ENCODE data around the gene RRAS2. TPM values are rescaled to one million over a fixed set of nuclear protein-coding genes. Genes with fewer than 3 reads are reported as not detected.
A peak's percentile ranks its signal among the peaks of the same experiment; 100 is the strongest.
"Not testable (repeated sequence)": the region's sequence is repeated elsewhere in the genome, so short reads cannot be mapped to it uniquely, and the experiment has no call there.

RRAS2 gene
- 10 to 100 TPM; 41.4 to 43.7 TPM for total RNA-seq

DNA sequence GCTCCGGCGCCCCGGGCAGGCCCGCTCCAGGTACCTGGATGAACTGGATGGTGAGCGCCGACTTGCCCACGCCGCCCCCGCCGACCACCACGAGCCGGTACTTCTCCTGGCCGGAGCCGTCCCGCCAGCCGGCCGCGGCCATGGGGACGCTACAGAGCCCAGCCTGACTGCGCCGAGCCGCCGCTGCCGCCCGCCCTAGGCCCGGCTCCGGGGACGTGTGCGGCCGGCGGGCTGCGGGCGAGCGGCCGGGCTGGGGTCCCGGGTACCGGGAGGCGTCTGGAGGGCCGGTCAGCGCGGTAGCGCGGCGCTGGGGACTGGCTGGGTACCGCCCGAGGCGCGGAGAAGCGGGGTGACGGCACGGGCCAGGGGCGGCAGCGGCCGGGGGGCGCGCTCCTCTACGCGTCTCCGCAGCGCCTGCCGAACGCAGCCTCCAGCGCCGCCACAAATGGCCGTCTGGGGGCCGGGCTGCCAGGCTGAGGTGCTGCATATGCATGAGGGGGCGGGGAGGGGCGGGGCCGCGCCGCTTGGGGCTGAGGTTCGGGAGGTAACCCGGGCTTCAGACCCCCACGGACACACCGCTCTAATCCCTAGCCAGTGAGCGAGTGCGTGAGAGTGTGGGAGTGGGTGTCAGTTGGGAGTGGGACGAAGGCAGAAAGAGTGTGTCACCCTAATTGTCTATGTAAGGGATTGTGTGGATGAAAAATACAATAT, at the start of gene RRAS2:
Gene RRAS2 (minus strand): TSS at position 455 of the 711 bp plus-strand sequence. CDS start 313 bp downstream, at position 142.
- DNase-seq = peak; percentile 79
- Mint-ChIP-seq H3K27me3 (peaks cover 5% of the 10 kb centered on the region), H3K4me3 (peak within 1 kb of the TSS; percentile 93), H3K4me1 (peaks cover 55% of the 10 kb centered on the region), H3K36me3 (ENCODE audit: low read depth) (peaks cover 19% of the 10 kb centered on the region), H3K9me3 (no peaks in the 10 kb centered on the region), H3K27ac (peak within 1 kb of the TSS; percentile 92)
- ChIA-PET CTCF (interaction anchor here (0.7 kb wide), 1 partner anchor 12 kb away, joined by 3 read pairs; no protein-coding TSS in a partner anchor), POLR2A (no interaction called here)

DNA sequence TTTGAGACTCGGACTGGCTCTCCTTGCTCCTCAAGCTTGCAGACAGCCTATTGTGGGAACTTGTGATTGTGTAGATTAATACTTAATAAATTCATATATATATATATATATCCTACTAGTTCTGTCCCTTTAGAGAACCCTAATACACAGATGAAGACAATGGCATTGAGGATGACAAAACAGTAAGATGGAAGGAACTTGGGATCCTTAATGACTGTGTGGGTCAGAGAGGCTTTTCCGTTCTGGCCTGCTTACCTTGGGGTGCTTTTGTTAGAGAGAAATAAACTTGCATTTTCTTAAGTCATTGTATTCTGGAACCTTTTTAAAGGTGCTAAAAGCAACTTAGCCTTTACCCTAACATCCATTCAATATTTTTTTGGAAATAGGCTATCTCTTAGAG, 49.6 kb upstream of the RRAS2 start:
- Mint-ChIP-seq H3K27me3 (no peaks in the 10 kb centered on the region), H3K36me3 (ENCODE audit: low read depth) (peaks cover 3% of the 10 kb centered on the region), H3K9me3 (peaks cover 4% of the 10 kb centered on the region), H3K4me1 (peaks cover 35% of the 10 kb centered on the region), H3K4me3 (no peak overlapping the region), H3K27ac (no peak overlapping the region)
- ChIA-PET CTCF (no interaction called here), POLR2A (no interaction called here)
- DNase-seq = no peak

DNA sequence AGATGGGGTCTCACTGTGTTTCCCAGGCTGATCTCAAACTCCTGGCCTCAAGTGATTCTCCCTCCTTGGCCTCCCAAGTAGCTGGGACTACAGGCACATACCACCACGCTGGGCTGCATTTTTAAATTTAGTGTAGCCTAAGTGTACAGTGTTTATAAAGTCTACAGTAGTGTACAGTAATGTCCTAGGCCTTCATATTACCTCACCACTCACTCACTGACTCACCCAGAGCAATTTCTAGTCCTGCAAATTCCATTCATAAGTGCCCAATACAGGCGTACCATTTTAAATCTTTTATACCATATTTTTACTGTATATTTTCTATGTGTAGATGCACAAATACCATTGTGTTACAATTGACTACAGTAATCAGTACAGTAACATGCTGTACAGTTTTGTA, 47.1 kb upstream of the RRAS2 start:
- H3K9me3 Mint-ChIP-seq; H3K27ac Mint-ChIP-seq; H3K4me3 Mint-ChIP-seq; H3K36me3 Mint-ChIP-seq (ENCODE audit: low read depth); H3K27me3 Mint-ChIP-seq; DNase-seq; POLR2A ChIA-PET: not testable (repeated sequence)
- CTCF ChIA-PET = interaction anchor here (1.1 kb wide), 1 partner anchor 13 kb away, joined by 6 read pairs; no protein-coding TSS in a partner anchor
- peaks cover 17% of the 10 kb centered on the region for H3K4me1 Mint-ChIP-seq

DNA sequence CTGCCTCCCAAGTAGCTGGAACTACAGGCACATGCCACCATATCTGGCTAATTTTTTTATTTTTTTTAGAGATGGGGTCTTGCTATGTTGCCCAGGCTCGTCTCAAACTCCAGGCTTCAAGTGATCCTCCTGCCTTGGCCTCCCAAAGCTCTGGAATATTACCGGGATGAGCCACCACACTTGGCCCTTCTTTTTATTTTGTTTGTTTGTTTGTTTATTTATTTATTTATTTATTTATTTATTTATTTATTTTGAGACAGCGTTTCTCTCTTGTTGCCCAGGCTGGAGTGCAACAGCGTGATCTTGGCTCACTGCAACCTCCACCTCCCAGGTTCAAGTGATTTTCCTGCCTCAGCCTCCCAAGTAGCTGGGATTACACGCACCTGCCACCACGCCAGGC, 44.5 kb upstream of the RRAS2 start:
- H3K4me3 Mint-ChIP-seq; H3K4me1 Mint-ChIP-seq; POLR2A ChIA-PET; H3K36me3 Mint-ChIP-seq (ENCODE audit: low read depth); H3K27ac Mint-ChIP-seq; H3K9me3 Mint-ChIP-seq; DNase-seq: not testable (repeated sequence)
- peaks cover 16% of the 10 kb centered on the region for H3K27me3 Mint-ChIP-seq
- CTCF ChIA-PET = interaction anchor here (0.8 kb wide), 1 partner anchor 11 kb away, joined by 3 read pairs; no protein-coding TSS in a partner anchor

DNA sequence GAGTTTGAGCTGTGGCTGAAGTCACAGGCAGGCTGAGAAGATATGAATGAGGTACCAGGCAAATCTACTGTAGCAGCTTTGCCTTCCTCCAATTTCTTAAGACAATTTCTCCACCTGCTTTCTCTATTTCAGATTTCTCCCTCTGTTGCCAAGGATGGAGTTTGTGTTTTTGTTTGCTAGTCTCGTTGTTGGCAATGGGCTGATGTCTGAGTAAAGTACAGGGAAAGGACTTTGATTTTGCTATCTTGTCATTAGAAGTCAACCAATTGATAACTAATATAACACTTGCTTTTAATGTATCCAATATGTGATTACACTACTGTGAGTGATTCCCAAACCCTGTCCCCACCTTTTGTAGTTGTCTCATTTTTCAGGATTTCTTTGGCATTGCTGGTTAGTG, 40.1 kb upstream of the RRAS2 start:
- Mint-ChIP-seq H3K27ac (no peak overlapping the region), H3K27me3 (peaks cover 27% of the 10 kb centered on the region), H3K9me3 (no peaks in the 10 kb centered on the region), H3K36me3 (ENCODE audit: low read depth) (no peaks in the 10 kb centered on the region), H3K4me3 (no peak overlapping the region), H3K4me1 (peaks cover 1% of the 10 kb centered on the region)
- POLR2A ChIA-PET = no interaction called here
- no peak for DNase-seq
- CTCF ChIA-PET = interaction anchor here (1.6 kb wide), 1 partner anchor 14 kb away, joined by 5 read pairs; no protein-coding TSS in a partner anchor

DNA sequence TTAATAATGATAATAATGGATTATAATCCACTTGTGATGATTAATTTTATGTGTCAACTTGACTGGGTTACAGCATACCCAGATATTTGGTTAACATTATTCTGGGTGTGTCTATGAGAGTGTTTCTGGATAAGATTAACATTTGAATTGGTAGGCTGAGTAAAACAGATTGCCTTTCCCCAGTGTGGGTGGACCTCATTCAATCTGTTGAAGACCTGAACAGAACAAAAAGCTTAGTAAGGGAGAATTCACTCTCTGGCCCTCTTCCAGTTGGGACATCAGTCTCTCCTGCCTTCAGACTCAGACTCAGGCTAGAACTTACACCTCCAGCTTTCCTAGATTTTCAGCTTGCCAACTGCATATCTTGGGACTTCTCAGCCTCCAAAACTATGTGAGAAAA, 37.3 kb upstream of the RRAS2 start:
- Mint-ChIP-seq H3K27ac (no peak overlapping the region), H3K36me3 (ENCODE audit: low read depth) (no peaks in the 10 kb centered on the region), H3K27me3 (peaks cover 26% of the 10 kb centered on the region), H3K9me3 (no peaks in the 10 kb centered on the region), H3K4me1 (peaks cover 5% of the 10 kb centered on the region), H3K4me3 (no peak overlapping the region)
- POLR2A ChIA-PET = no interaction called here
- no peak for DNase-seq
- CTCF ChIA-PET = interaction anchor here (0.9 kb wide), 1 partner anchor 17 kb away, joined by 3 read pairs; no protein-coding TSS in a partner anchor

DNA sequence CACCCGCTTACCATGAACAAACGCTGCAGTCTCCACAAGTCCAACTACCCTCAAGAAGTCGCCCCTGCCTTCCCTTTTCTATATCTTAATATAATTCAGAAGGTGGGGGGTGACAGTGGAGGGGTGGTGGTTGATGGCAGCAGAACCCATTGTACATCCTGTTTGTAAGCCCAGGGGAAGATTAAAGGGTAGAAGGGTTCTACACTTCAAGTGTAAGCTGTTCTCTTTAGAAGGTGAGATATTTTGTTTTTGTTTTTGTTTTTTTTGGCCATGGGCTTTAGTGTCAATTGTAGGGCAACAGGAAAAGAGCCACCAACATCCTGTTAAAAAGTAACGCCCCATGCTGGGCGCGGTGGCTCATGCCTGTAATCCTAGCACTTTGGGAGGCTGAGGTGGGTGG, 34.9 kb upstream of the RRAS2 start:
- POLR2A ChIA-PET = no interaction called here
- CTCF ChIA-PET = interaction anchor here (1.2 kb wide), 1 partner anchor 46 kb away, joined by 3 read pairs; no protein-coding TSS in a partner anchor
- H3K36me3 Mint-ChIP-seq (ENCODE audit: low read depth) = no peaks in the 10 kb centered on the region
- peaks cover 5% of the 10 kb centered on the region for H3K4me1 Mint-ChIP-seq
- no peak for DNase-seq
- no peaks in the 10 kb centered on the region for H3K9me3 Mint-ChIP-seq
- peak overlapping the region; percentile 47 for H3K27ac Mint-ChIP-seq
- no peak overlapping the region for H3K4me3 Mint-ChIP-seq
- H3K27me3 Mint-ChIP-seq = peaks cover 26% of the 10 kb centered on the region

DNA sequence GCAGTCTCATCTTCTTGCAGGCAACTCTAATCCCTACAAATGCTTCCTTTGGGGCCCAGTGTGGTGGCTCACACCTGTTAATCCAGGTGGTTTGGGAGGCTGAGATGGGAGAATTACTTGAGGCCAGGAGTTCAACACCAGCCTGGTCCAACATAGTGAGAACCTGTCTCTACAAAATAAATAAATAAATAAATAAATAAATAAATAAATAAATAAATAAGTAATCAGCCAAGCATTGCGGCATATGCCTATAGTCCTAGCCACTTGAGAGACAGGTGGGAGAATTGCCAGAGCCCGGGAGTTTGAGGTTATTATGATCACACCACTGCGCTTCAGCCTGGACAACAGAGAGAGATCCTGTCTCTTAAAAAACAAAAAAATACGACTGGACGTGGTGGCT, 34.1 kb upstream of the RRAS2 start:
- peaks cover 24% of the 10 kb centered on the region for H3K27me3 Mint-ChIP-seq
- H3K4me1 Mint-ChIP-seq = peaks cover 5% of the 10 kb centered on the region
- H3K36me3 Mint-ChIP-seq (ENCODE audit: low read depth) = no peaks in the 10 kb centered on the region
- H3K9me3 Mint-ChIP-seq = no peaks in the 10 kb centered on the region
- H3K4me3 Mint-ChIP-seq = no peak overlapping the region
- DNase-seq = no peak
- H3K27ac Mint-ChIP-seq = no peak overlapping the region
- POLR2A ChIA-PET = no interaction called here
- CTCF ChIA-PET = no interaction called here

DNA sequence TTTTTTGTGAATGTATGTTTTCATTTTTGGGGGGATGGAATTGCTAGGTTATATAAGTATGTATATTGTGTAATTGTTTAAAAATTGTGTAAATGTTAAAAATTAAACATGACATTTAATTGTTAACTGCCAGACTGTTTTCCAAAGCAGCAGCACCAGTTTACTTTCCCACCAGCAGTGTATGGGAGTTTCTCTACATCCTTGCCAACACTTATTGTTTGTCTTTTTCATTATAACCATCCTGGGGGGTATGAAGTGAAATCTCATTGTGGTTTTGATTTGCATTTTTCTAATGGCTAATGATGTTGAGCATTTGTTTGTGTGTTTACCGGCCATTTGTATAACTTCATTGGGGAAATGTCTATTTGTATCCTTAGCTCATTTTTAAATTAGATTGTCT, 31.7 kb upstream of the RRAS2 start:
- peaks cover 5% of the 10 kb centered on the region for H3K4me1 Mint-ChIP-seq
- H3K27ac Mint-ChIP-seq = no peak overlapping the region
- H3K4me3 Mint-ChIP-seq = no peak overlapping the region
- H3K27me3 Mint-ChIP-seq = peaks cover 26% of the 10 kb centered on the region
- no peak for DNase-seq
- no peaks in the 10 kb centered on the region for H3K9me3 Mint-ChIP-seq
- no peaks in the 10 kb centered on the region for H3K36me3 Mint-ChIP-seq (ENCODE audit: low read depth)
- CTCF ChIA-PET = interaction anchor here (0.6 to 0.9 kb wide), 2 partner anchors 13 to 108 kb away, joined by 4 read pairs; no protein-coding TSS in a partner anchor
- POLR2A ChIA-PET = no interaction called here

DNA sequence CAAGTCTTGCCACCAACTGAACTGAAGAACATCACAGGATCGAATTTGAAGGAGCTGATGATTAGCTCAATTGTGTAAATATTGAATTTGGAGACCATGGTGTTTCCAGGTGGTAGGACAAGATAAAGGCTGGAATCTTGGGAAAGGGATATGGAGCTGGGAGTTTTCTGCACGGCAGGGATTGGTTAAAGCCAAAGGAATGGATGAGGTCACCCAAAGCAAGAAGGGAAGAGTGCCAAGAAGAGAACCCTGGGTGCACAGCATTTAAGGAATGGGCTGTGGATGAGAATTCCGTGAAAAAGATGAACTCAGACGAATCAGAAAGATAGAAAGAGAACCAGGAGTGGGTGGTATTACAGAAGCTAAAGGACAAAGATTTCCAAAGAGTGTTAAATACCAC, 29.4 kb upstream of the RRAS2 start:
- ChIA-PET CTCF (interaction anchor here (0.6 to 1.3 kb wide), 4 partner anchors 12 to 80 kb away, joined by 3 to 4 read pairs (median 3); no protein-coding TSS in a partner anchor), POLR2A (no interaction called here)
- DNase-seq = no peak
- no peak overlapping the region for H3K4me3 Mint-ChIP-seq
- no peak overlapping the region for H3K27ac Mint-ChIP-seq
- H3K36me3 Mint-ChIP-seq (ENCODE audit: low read depth) = no peaks in the 10 kb centered on the region
- no peaks in the 10 kb centered on the region for H3K4me1 Mint-ChIP-seq
- peaks cover 26% of the 10 kb centered on the region for H3K27me3 Mint-ChIP-seq
- H3K9me3 Mint-ChIP-seq = no peaks in the 10 kb centered on the region

DNA sequence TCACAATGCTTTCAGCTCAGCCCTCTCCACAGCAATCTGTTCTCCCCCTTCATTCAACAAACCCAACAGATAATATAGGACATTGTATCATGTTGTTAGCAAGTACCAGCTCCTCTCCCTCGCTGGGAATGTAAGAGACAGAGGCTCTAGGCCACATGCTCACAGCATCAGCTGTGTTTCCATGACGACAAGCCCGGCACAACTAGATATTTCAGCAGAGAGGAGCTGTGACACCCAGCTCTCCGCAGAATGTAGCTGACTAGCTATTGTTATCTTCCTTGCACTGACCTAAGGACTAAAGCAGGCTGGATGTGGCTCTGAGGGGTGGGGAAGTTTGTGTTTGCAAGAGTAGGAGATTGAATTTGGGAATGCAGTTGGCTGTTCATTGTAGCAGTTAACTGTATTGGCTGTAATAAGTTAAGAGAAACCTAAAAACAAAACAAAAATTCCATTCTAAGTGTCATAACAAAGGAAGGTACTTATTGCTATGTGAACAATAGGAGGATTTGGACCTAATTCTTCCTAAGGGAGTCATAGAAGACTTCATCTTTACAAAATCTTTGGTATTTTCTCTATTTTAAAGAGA, 28.0 kb upstream of the RRAS2 start:
- Mint-ChIP-seq H3K9me3 (no peaks in the 10 kb centered on the region), H3K4me1 (no peaks in the 10 kb centered on the region), H3K36me3 (ENCODE audit: low read depth) (no peaks in the 10 kb centered on the region), H3K27ac (no peak overlapping the region), H3K27me3 (peaks cover 32% of the 10 kb centered on the region), H3K4me3 (no peak overlapping the region)
- ChIA-PET POLR2A (no interaction called here), CTCF (interaction anchor here (1.0 kb wide), 2 partner anchors 13 to 14 kb away, joined by 3 read pairs; no protein-coding TSS in a partner anchor)
- DNase-seq = no peak

DNA sequence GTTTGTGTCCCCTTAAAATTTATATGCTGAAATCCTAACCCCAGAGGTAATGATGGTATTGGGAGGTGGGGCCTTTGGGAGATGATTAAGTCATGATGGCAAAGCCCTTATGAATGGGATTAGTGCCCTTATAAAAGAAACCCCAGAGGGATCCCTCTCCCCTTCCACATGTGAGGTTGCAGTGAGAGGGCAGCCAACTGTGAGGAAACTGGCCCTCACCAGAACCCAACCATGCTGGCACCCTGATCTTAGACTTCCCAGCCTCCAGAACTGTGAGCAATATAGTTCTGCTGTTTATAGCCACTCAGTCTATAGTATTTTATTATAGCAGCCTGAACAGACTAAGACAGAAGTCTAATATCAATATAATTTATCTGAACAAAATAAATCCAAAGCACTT, 27.1 kb upstream of the RRAS2 start:
- Mint-ChIP-seq H3K4me1 (peaks cover 4% of the 10 kb centered on the region), H3K27me3 (peaks cover 35% of the 10 kb centered on the region), H3K36me3 (ENCODE audit: low read depth) (no peaks in the 10 kb centered on the region), H3K27ac (no peak overlapping the region), H3K4me3 (no peak overlapping the region), H3K9me3 (no peaks in the 10 kb centered on the region)
- no peak for DNase-seq
- CTCF ChIA-PET = no interaction called here
- POLR2A ChIA-PET = no interaction called here

DNA sequence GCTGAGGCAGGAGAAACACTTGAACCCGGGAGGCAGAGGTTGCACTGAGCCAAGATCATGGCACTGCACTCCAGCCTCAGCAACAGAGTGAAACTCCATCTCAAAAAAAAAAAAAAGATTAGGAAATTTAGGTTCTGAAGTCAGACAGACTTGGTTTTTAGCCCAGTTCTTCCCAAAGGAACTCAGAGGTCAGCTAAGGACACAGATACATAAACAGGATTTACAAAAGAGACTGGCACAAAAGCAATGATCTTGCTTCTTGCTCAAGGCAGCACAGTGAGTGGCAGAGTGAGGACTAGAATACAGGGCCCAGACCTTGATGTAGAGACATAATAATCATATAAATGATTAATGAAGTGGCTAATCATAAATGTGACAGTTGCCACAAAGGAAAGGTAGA, 25.4 kb upstream of the RRAS2 start:
- Mint-ChIP-seq H3K9me3 (no peaks in the 10 kb centered on the region), H3K4me3 (no peak overlapping the region), H3K27ac (no peak overlapping the region), H3K36me3 (ENCODE audit: low read depth) (no peaks in the 10 kb centered on the region), H3K27me3 (peaks cover 34% of the 10 kb centered on the region), H3K4me1 (peaks cover 7% of the 10 kb centered on the region)
- ChIA-PET POLR2A (no interaction called here), CTCF (interaction anchor here (0.6 to 1.1 kb wide), 4 partner anchors 11 to 179 kb away, joined by 3 to 4 read pairs (median 4); no protein-coding TSS in a partner anchor)
- DNase-seq = no peak

Measured in activated CD4-positive, alpha-beta T cell treated with anti-CD3 and anti-CD28 coated beads, Interleukin-2, amount 10 ng/mL, durations not matched to agents 7 days and 5 days (primary cell).